ENCODE results near the gene DNAJB9. TPM values are rescaled to one million over a fixed set of nuclear protein-coding genes. Genes with fewer than 3 reads are reported as not detected.

Gene DNAJB9
- total and polyA plus RNA-seq, 2 of the 13 experiments (the other 11 are each of a cell fraction or from before 2014, with no cell fraction given) = 8.6 to 16.4 TPM

- no peak for TF ChIP-seq ZNF281 (CRISPR knock-in tag; IDR thresholded peaks at IDR 0.05; ENCODE audit: borderline replicate concordance)
- TF ChIP-seq HNF1B (CRISPR knock-in tag; IDR thresholded peaks at IDR 0.05) = peak; percentile 95
- no peak for TF ChIP-seq MAFK (conservative IDR thresholded peaks at IDR 0.05 in 1 of 2, IDR thresholded peaks at IDR 0.05 in 1 of 2; ENCODE audit: low read length in 2 of 2)
- peak; percentile 90 for TF ChIP-seq E2F5 (CRISPR knock-in tag; conservative IDR thresholded peaks at IDR 0.05)
- TF ChIP-seq ZNF782 (CRISPR knock-in tag; IDR thresholded peaks at IDR 0.05; ENCODE audit: borderline replicate concordance) = no peak
- no peak for TF ChIP-seq ZNF75D (CRISPR knock-in tag; IDR thresholded peaks at IDR 0.05; ENCODE audit: borderline replicate concordance)
- TF ChIP-seq ZNF234 (CRISPR knock-in tag; conservative IDR thresholded peaks at IDR 0.05) = no peak
- peak; percentile 74 for TF ChIP-seq KMT2B (CRISPR knock-in tag; IDR thresholded peaks at IDR 0.05)
- peak; percentile 97 for TF ChIP-seq TFDP1 (CRISPR knock-in tag; IDR thresholded peaks at IDR 0.05; ENCODE audit: borderline replicate concordance)
- peak; percentile 74; the same call in 1 of the 2 replicates for TF ChIP-seq ZNF598 (CRISPR knock-in tag; IDR thresholded peaks at IDR 0.05; ENCODE audit: borderline replicate concordance)
- TF ChIP-seq EZH2 (conservative IDR thresholded peaks at IDR 0.05; ENCODE audit: low read depth, low read length) = no peak
- no peak for TF ChIP-seq ZBED4 (CRISPR knock-in tag; IDR thresholded peaks at IDR 0.05; ENCODE audit: borderline replicate concordance)
- no peak for TF ChIP-seq ZNF160 (CRISPR knock-in tag; IDR thresholded peaks at IDR 0.05)
- 0 out of 2 replicates have a peak, but pooled peaks have one; percentile 70 for TF ChIP-seq ZNF670 (CRISPR knock-in tag; IDR thresholded peaks at IDR 0.05; ENCODE audit: borderline replicate concordance)
- peak; percentile 97 for TF ChIP-seq SAP130 (CRISPR knock-in tag; IDR thresholded peaks at IDR 0.05; ENCODE audit: low read depth)
- no peak for TF ChIP-seq NFE2 (CRISPR knock-in tag; IDR thresholded peaks at IDR 0.05)
- peak; percentile 27; the same call in 1 of the 2 replicates for TF ChIP-seq PAWR (CRISPR knock-in tag; IDR thresholded peaks at IDR 0.05; ENCODE audit: borderline replicate concordance)
Measured at GRCh38 chr7:108525985-108526767, 43.5 kb upstream of the DNAJB9 start, which contains the start of gene PNPLA8 (continued).
